ENCODE results near the gene SELENOI.

- TF ChIP-seq FOS (IDR thresholded peaks at IDR 0.05; ENCODE audit: borderline replicate concordance, insufficient read depth, low read length) (no peak), CTCF (IDR thresholded peaks at IDR 0.05; ENCODE audit: extremely low read depth in 1 of 2, insufficient read depth in 1 of 2, low read depth in 1 of 2, low read length in 2 of 2) (no peak), GATA2 (IDR thresholded peaks at IDR 0.05; ENCODE audit: insufficient read depth, insufficient read length, low read depth, low read length) (no peak), EZH2 (IDR thresholded peaks at IDR 0.05; ENCODE audit: borderline replicate concordance, low read depth, low read length, severe bottlenecking) (no peak), POLR2AphosphoS5 (IDR thresholded peaks at IDR 0.05; ENCODE audit: insufficient read depth, low read depth, low read length) (no peak), JUN (IDR thresholded peaks at IDR 0.05; ENCODE audit: borderline replicate concordance, insufficient read depth, insufficient read length, low read depth) (no peak), POLR2A (IDR thresholded peaks at IDR 0.05; ENCODE audit: low read depth, low read length) (no peak), MYC (IDR thresholded peaks at IDR 0.05; ENCODE audit: low read depth, low read length) (no peak)
- TF ChIP-seq, protein P1, sequence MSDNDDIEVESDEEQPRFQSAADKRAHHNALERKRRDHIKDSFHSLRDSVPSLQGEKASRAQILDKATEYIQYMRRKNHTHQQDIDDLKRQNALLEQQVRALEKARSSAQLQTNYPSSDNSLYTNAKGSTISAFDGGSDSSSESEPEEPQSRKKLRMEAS (IDR thresholded peaks at IDR 0.05; ENCODE audit: insufficient read depth, insufficient read length), result no peak
These were observed 31.7 kb upstream of the SELENOI start for GRCh38 chr2:26314243-26314642.
